Astrocyte of the hippocampus (primary cell): Measurements from ENCODE around the gene HSD17B8.
A peak's percentile ranks its signal among the peaks of the same experiment; 100 is the strongest.
"Not testable (repeated sequence)": the region's sequence is repeated elsewhere in the genome, so short reads cannot be mapped to it uniquely, and the experiment has no call there.

ENCODE experiments used
- DNase-seq: peaks from one replicate; pipeline ENCODE4 v3.0.0; 2011; ENCODE audit warnings: low read depth, low spot score

The HSD17B8 gene

GRCh38 chr6:33206027-33206863 lies 1.8 kb downstream of the HSD17B8 start:
- peak; percentile 68 for DNase-seq

DNA sequence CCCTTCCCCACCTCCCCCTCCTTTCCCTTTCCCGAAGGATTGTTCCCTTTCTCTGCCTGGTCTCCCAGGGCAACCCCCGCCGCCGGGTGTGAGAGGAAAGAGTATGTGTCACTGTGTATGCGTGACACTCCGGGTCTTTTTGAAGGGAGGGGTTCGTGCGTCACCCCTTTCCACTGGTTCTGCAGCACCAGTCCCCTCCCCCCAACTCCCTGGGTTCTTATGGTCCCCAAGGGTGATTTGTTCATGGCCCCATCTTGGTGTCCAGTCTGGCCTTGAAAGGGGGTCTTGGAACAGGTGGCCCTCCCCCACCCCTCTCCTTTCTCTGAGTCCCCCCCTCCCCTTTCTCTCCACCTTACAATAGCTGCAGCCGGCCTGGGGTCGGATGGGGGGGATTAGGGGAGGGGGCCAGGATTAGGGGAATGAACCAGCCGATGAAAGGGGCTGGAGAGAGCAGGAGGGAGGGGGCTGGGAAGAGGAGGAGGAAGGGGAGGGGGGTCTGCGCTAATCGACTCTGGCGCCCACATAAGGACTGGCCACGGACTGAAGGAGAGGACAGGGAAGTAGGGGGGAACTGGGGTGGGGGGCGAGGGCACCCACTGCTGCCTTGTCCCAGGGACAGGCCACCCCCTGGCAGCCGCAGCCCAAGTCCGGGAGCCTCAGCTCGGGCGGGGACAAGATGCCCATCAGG lies 2.6 kb downstream of the HSD17B8 start:
- peak; percentile 85 for DNase-seq

GRCh38 chr6:33207552-33208090 lies 3.2 kb downstream of the HSD17B8 start:
- DNase-seq: peak; percentile 80

DNA sequence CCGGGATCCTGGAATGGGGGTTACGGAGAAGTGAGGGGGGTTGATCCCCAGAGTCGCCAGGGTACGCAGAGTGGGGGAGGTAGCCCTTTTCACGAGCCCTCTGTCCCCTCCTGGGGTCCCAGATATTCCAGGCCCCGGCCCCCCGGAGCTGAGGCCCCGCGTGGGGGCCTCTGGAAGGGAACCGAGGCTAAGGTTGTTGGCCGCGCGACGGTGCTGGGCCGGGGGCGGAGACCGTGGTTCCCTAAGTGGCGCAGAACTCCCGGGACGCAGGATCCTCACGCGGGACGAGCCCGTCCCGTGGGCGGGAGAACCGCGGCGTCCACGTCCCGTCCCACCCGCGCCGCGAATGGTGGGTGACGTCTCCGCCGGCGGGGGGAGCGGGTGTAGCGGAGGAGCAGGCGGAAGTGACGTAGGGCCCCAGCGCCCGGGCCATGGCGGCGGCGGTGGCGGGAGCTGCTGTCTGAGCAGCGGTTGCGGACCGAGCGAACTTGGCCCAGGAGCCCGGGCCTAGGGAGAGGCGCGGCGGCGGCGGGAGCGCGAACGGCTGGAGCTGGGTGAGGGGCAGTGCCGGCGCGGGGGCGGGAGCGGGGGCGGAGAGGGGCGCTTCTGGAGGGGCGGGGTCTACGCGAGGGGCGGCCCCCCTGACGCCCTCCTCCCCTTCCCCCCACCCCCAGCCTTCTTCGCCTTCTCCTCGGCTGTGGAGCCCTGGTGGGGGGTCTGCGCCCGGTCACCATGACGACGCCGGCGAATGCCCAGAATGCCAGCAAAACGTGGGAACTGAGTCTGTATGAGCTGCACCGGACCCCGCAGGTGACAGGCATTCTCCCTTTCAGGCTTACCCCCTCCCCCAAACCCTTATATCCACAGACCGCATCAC lies 3.9 kb downstream of the HSD17B8 start, which contains the start of gene RING1:
Gene RING1 (plus strand): TSS at position 410 of the 877 bp plus-strand sequence. CDS start 323 bp downstream, at position 733.
- DNase-seq: peak; percentile 92

DNA sequence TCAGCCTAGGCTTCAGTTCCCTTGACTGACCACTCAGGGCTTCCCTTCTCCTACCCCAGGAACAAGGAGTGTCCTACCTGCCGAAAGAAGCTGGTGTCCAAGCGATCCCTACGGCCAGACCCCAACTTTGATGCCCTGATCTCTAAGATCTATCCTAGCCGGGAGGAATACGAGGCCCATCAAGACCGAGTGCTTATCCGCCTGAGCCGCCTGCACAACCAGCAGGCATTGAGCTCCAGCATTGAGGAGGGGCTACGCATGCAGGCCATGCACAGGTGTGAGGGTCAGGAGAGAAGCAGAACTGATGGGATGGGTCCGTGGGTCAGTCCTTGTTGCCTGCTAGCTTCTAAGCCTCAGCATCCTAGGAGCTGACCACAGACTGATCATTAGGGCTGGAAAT lies 5.4 kb downstream of the HSD17B8 start:
- DNase-seq: no peak

- no peak for DNase-seq
Observed at GRCh38 chr6:33211136-33211535, 6.7 kb downstream of the HSD17B8 start.

DNA sequence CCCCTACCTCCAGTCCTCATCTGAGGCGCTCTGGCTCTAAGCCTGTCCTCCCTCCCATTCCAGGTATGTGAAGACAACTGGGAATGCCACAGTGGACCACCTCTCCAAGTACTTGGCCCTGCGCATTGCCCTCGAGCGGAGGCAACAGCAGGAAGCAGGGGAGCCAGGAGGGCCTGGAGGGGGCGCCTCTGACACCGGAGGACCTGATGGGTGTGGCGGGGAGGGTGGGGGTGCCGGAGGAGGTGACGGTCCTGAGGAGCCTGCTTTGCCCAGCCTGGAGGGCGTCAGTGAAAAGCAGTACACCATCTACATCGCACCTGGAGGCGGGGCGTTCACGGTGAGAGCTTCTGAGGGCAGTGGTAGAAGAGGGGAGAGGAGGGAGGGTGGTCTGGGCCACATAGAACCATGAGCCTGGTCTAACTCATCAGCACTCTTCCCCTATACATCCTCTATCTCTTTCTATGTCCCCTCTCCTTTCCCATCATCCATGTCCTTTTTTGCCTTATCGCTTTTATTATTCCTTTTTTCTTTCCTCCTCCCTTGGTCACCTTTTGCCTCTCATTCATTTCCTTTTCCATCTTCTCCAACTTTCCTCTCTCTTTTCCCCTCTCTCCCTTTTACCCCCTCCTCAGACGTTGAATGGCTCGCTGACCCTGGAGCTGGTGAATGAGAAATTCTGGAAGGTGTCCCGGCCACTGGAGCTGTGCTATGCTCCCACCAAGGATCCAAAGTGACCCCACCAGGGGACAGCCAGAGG lies 7.4 kb downstream of the HSD17B8 start:
- no peak for DNase-seq

DNA sequence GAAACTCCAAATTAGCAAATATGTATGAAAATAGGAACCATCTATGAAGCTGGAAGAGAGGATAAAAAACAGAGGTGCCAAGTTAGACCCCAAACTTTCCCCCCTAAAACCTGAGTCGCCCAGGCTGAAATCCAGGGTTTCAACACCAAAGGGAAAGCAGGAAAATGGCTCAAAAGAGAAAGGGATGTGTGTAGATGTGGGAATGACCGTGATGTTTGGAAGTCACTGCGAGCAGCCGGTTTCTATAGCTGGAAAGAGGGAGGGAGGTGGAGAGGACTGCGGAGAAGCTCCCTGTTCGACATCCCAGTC lies 8.4 kb downstream of the HSD17B8 start:
- DNase-seq: no peak

DNA sequence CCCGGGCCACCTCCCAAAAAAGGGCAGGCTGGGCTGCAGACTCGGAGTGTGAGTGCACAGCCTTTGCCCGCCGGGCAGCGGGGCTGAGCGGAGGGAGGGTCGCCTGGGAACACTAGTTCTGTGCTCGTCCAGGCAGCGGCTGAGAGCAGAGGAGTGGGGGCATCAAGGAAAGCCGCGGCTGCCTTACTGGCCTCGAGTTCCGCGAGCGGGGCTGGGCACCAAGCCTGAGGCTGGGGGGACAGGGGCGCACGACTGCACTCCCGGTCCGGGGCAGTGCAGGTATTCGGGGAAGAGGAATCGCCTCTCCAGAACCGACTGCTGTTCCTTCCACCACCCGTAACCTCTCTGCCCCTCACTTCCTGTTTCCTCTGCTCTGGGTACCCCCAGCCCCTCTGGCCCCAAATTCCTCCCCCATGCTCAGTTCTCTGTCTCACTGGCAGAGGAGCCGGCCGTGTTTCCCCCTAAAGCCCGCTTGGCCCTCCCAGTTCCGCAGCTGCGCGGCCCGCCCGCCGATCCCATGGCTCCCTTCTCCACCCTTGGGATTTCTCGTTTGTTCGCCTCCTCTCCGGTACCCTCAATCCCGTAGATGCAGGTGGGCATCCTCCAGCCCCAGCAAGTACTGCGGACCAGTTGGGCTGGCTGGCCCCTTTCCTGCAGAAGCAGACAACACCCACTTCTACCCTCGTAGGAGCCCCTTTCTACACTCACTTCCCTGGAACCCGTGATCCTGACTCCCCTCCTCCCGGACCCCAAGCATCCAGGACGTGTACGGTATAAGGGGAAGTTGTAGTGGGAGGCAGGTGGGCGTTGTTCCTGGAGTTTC lies 8.9 kb downstream of the HSD17B8 start:
- DNase-seq: peak; percentile 56

DNA sequence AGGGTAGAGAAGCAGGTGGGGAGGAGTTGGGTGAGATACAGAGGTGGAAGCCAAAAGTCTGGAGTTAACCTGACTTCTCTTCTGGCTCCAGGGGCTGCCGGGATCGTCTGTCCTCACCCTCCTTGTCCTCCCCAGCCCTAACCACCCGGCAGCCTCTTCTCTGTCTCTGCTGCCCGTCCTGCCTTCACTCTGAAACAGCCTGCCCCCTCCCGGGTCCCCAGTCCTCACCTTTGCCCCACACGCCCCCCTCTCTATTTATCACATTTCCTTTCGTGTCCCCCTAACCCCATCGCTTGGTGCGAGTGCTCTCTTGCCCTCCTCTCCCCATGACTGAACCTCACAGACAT lies 9.5 kb downstream of the HSD17B8 start:
- DNase-seq: no peak

GRCh38 chr6:33215271-33216116 lies 11.0 kb downstream of the HSD17B8 start:
- no peak for DNase-seq

DNA sequence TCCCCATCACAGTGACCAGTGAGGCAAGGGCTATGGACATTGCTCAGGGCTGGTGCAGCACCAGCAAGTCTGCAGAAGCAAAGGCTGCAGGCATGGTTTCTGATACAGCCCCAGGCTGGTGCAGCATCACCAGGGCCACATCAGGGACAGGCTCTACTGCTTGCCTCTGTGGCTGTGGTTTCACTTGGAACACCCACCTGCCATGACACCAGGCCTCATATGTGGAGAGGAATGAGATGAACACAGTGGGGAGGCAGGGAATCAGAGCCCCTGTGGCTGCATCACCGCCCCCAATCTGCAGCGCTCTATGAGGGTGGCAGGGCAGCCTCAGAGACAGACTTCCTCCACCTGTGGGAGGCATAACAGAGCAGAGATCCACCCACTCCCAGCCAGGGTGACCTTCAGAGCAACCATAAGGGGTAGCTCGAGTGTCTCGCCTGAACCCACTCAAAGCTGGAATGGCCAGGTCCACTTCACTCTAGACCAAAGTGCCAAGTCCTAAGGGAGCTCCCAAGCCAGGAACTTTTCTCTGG lies 11.7 kb downstream of the HSD17B8 start:
- DNase-seq: no peak

DNA sequence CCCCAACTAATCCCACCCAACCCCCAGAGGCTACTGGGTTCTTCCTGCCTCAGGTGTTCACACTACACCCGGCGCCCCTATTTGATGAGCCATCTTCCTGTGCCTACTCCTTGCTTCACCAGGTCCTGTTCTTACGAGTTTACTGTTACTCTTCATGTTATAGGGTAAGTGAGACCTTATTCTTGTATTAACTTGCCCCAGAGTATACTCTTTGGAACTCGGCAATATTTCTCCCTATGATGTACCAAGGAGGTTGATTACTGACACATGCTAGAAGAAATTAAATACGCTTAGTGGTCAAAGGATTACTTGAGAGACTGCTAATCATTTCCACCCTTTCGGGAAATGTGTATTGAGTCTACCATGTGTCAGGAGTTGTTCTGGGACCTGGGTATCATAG lies 12.8 kb downstream of the HSD17B8 start:
- no peak for DNase-seq

GRCh38 chr6:33217681-33218080 lies 13.2 kb downstream of the HSD17B8 start:
- DNase-seq: no peak

DNA sequence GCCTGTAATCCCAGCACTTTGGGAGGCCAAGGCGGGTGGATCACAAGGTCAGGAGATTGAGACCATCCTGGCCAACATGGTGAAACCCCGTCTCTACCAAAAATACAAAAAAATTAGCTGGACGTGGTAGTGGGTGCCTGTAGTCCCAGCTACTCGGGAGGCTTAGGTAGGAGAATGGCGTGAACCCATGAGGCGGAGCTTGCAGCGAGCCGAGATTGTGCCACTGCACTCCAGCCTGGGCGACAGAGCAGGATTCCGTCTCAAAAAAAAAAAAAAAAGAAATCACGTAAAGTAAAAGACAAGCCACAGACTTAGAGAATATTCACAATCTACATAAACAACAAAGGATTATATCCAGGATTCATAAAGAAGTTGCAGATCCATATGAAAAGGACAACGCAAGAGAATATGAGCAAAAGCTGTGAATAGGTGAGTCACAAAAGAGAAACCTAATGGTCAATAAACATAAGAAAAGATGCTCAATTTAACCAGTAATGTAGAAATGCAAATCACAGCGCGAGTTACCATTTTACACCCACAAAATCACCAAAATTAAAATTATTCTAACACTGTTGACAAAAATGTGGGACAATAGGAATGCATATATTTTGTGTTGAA lies 22.2 kb downstream of the HSD17B8 start:
- not testable (repeated sequence) for DNase-seq

GRCh38 chr6:33235221-33235634 lies 30.8 kb downstream of the HSD17B8 start:
- no peak for DNase-seq

DNA sequence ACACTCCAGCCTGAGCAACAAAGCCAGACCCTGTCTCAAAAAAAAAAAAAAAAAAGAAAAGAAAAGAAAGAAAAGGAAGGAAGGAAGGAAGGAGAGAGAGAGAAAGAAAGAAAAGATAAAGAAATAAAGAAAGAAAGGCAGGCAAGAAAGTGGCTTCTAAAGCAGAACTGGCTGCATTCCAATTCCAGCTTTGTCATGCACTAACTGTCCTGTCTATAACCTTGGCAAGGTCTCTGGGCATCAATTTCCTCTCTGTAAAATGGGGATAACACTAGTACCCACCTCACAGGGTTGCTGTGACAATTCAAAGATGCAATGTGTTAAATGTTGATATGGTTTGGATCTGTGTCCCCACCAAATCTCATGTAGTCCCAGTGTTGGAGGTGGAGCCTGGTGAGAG lies 31.9 kb downstream of the HSD17B8 start:
- no peak for DNase-seq

DNA sequence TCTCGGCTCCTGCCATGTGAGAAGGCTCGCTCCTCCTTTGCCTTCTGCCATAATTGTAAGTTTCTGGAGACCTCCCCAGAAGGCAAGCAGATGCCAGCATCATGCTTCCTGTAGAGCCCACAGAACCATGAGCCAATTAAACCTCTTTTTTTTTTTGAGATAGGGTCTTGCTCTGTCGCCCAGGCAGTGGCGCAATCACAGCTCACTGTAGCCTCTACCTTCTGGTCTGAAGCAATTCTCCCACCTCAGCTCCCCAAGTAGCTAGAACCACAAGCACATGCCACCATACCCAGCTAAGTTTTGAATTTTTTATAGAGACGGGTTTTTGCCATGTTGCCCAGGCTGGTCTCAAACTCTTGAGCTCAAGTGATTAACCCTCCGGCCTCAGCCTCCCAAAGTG lies 32.4 kb downstream of the HSD17B8 start:
- no peak for DNase-seq

GRCh38 chr6:33237741-33238140 lies 33.3 kb downstream of the HSD17B8 start:
- no peak for DNase-seq
